T-helper 1 cell treated with Interleukin-12 subunit alpha and Interleukin-12 subunit beta and Interleukin-4 antibody, amounts not matched to agents 30 μg/mL and 1 μg/mL, for 36 hours (primary cell): ENCODE measurements around the gene TRIM29.

Source experiments
- H3K27ac Mint-ChIP-seq: one replicate; pipeline ENCODE4 v1.8.0; 2021; ENCODE audit warnings: mild to moderate bottlenecking, mixed read lengths
- H3K27me3 Mint-ChIP-seq: one replicate; pipeline ENCODE4 v1.8.0; 2021; ENCODE audit warnings: low read depth, mixed read lengths
- H3K36me3 Mint-ChIP-seq: one replicate; pipeline ENCODE4 v1.8.0; 2021; ENCODE audit warnings: low read depth, mixed read lengths
- H3K4me1 Mint-ChIP-seq: one replicate; pipeline ENCODE4 v1.8.0; 2021; ENCODE audit warnings: low read depth, mixed read lengths
- H3K4me3 Mint-ChIP-seq: one replicate; pipeline ENCODE4 v1.8.0; 2021; ENCODE audit warnings: mild to moderate bottlenecking, moderate library complexity, mixed read lengths
- H3K9me3 Mint-ChIP-seq: one replicate; pipeline ENCODE4 v1.8.0; 2021; ENCODE audit warnings: mixed read lengths

The TRIM29 gene

DNA sequence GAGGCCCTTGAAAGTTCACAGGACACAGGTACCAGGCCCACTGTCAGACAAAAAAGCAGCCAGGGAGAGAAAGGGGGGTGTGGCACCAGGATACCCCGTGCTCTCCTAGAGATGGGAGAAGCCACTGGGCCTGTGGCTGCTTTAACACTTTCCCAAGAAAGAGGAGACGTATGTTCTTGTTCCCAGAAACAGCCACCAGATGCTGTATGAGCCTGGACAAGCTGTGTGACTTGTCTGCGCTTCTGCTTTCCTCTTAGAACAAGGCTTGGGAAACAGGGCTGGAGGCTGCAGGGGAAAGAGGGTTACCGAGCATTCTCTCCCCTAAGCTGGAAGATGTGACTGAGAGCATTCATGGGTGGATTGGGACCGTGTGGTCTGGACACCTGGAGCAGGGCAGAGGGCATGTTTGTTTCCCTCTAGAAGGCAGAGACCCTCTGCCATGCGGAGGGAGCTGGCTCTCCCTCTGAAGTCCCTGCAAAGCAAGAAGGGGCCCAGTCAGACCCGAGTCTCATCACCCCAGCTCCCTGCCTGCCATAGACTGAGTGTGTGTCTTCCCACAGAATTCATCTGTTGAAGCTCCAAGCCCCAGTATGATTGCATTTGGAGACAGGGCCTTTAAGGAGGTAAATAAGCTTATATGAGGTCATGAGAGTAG is 74.1 kb downstream of the TRIM29 start:
- no peaks in the 10 kb centered on the region for H3K4me1 Mint-ChIP-seq
- H3K9me3 Mint-ChIP-seq: no peaks in the 10 kb centered on the region
- H3K36me3 Mint-ChIP-seq: no peaks in the 10 kb centered on the region
- peaks cover 2% of the 10 kb centered on the region for H3K27me3 Mint-ChIP-seq
- H3K27ac Mint-ChIP-seq: no peak overlapping the region
- H3K4me3 Mint-ChIP-seq: no peak overlapping the region

DNA sequence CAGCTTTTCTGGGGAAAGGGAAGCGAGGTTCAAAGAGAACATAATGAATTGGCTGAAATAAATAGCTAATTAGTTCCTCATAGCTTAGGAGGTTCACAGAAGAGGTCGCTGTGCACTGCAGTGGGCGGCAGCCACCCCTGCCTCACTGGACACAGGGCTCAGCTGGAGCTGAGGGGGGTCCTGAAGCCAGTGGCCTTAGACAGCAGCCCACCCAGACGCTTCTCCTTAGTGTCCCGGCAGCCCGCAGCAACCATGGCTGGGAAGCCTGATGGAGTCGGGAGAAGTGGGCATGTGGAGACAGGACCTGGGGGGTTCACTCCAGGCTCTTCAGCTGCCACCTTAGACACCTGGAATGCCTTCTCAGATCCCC is 75.4 kb downstream of the TRIM29 start:
- H3K36me3 Mint-ChIP-seq: no peaks in the 10 kb centered on the region
- no peak overlapping the region for H3K4me3 Mint-ChIP-seq
- no peak overlapping the region for H3K27ac Mint-ChIP-seq
- no peaks in the 10 kb centered on the region for H3K4me1 Mint-ChIP-seq
- no peaks in the 10 kb centered on the region for H3K9me3 Mint-ChIP-seq
- H3K27me3 Mint-ChIP-seq: peaks cover 4% of the 10 kb centered on the region

DNA sequence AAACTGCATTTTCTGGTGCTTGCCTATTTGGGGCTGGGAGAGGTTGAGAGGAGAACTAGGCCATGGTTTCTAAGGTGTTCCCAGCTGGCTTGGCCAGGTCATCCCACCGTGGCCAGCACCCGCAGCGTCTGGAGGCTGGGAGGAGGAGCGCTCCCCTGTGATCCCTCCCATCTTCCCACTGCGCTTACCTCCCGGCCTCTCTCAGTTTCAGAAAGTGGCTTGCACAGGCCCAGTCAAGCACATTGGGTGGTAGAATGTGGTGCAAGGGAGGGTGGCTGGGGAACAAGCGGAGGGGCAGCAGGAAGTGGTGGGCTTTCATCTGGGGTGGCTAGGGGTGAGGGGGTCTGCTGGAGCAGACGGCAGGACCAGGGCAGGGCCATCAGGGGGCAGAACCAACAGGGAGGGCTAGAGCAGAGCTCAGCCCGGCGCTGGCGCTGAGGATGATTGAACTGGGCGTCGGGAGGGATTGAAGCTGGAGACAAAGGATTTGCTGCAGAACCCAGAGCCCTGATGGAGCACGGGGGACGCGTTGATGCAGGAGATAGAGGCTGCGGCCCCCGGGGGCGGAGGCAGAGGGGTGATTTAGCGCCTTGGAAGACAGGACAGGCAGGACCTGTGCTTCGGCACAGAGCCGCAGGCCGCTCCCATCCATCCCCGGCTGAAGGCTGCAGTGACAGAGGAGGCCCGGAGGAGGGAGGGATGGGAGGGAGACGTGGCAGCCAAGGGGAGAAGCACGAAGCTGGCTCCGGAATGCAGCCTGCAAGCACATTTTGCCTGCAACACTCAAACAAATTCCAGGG is 76.0 kb downstream of the TRIM29 start:
- no peaks in the 10 kb centered on the region for H3K4me1 Mint-ChIP-seq

More for the DNA sequence above, 76.0 kb downstream of the TRIM29 start:
- no peak overlapping the region for H3K27ac Mint-ChIP-seq
- H3K36me3 Mint-ChIP-seq: no peaks in the 10 kb centered on the region
- H3K4me3 Mint-ChIP-seq: no peak overlapping the region
- no peaks in the 10 kb centered on the region for H3K9me3 Mint-ChIP-seq
- H3K27me3 Mint-ChIP-seq: peaks cover 4% of the 10 kb centered on the region
